Fibroblast of lung (primary cell): ENCODE measurements around the gene SRD5A3. TPM values are rescaled to one million over a fixed set of nuclear protein-coding genes. Genes with fewer than 3 reads are reported as not detected.
A peak's percentile ranks its signal among the peaks of the same experiment; 100 is the strongest.

Source experiments
- DNase-seq, 2 donors: peaks; one replicate each; pipeline versions ENCODE4 v3.0.0 to v3.0.0-alpha.2; 2010; ENCODE audit warnings: low read depth in 2 of 2
- H2AFZ ChIP-seq: 2 replicates; pipeline ENCODE4 v1.5.1; 2012; ENCODE audit warnings: low read length, control low read depth, inconsistent platforms
- H3K27ac ChIP-seq: 2 replicates; pipeline ENCODE4 v1.5.1; 2011; ENCODE audit warnings: low read length, control low read depth; ENCODE audit not compliant: insufficient read depth
- H3K27me3 ChIP-seq: 2 replicates; pipeline ENCODE4 v1.5.1; 2011; ENCODE audit warnings: mild to moderate bottlenecking, low read length; ENCODE audit not compliant: control insufficient read depth, insufficient read depth
- H3K36me3 ChIP-seq: 2 replicates; pipeline ENCODE4 v1.5.1; 2011; ENCODE audit warnings: low read length; ENCODE audit not compliant: control insufficient read depth, insufficient read depth
- H3K4me1 ChIP-seq: 2 replicates; pipeline ENCODE4 v1.5.1; 2011; ENCODE audit warnings: low read length; ENCODE audit not compliant: control insufficient read depth, insufficient read depth; ENCODE audit errors: extremely low read depth
- H3K4me2 ChIP-seq: 2 replicates; pipeline ENCODE4 v1.5.1; 2011; ENCODE audit warnings: low read length, control low read depth; ENCODE audit not compliant: insufficient read depth; ENCODE audit errors: extremely low read depth
- H3K4me3 ChIP-seq, 4 experiments: fragments of 200-600 bp in 1 of 4; sonication (generic) in 1 of 4; replicated peaks in 1 of 4; 2 replicates each; pipeline ENCODE4 v1.5.1; 2011 to 2016; ENCODE audit warnings: low read length in 4 of 4, low read depth in 3 of 4, mild to moderate bottlenecking in 3 of 4, control low read depth in 2 of 4, inconsistent platforms in 1 of 4, mixed read lengths in 1 of 4; ENCODE audit not compliant: insufficient read depth in 1 of 4; ENCODE audit errors: control extremely low read depth in 1 of 4
- H3K79me2 ChIP-seq: 2 replicates; pipeline ENCODE4 v1.5.1; 2012; ENCODE audit warnings: mild to moderate bottlenecking, low read length, inconsistent platforms; ENCODE audit not compliant: control insufficient read depth, insufficient read depth
- H3K9ac ChIP-seq: 2 replicates; pipeline ENCODE4 v1.5.1; 2011; ENCODE audit warnings: mild to moderate bottlenecking, low read length, control low read depth; ENCODE audit not compliant: insufficient read depth
- H3K9me3 ChIP-seq: 2 replicates; pipeline ENCODE4 v1.5.1; 2012; ENCODE audit warnings: low read depth, low read length; ENCODE audit not compliant: control insufficient read depth, insufficient read depth
- H4K20me1 ChIP-seq: 2 replicates; pipeline ENCODE4 v1.5.1; 2011; ENCODE audit warnings: low read length; ENCODE audit not compliant: control insufficient read depth, insufficient read depth; ENCODE audit errors: extremely low read depth
- CTCF ChIP-seq, 2 donors: IDR thresholded peaks in 1 of 2; conservative IDR thresholded peaks in 1 of 2; 1 replicate in 1 of 2; 2 replicates in 1 of 2; pipeline ENCODE4 v1.5.1; 2011 to 2012; ENCODE audit warnings: low read length in 2 of 2, control low read depth in 1 of 2, inconsistent platforms in 1 of 2, low read depth in 1 of 2, mild to moderate bottlenecking in 1 of 2
- EZH2 ChIP-seq: IDR thresholded peaks from 2 replicates; pipeline ENCODE4 v1.5.1; 2012; ENCODE audit warnings: low read length, control low read depth, mild to moderate bottlenecking; ENCODE audit errors: missing control alignments
- polyA plus RNA-seq, 2 donors: library from polyadenylated mRNA; depleted of rRNA in 1 of 2; stranded (reverse) in 1 of 2; unstranded in 1 of 2; fragments of >200 nt; gene quantifications; 2 replicates each; pipeline ENCODE4 v1.2.1, GENCODE V29; 2011 to 2012; ENCODE audit warnings: missing spikeins in 1 of 2
- total RNA-seq: library from RNA; depleted of rRNA; stranded (reverse); fragments of >200 nt; gene quantifications from 2 replicates; pipeline ENCODE4 v1.2.1, GENCODE V29; 2014

The SRD5A3 gene
- total and polyA plus RNA-seq, 2 donors (not counting 1 experiment from before 2014, with no cell fraction given) = 5.0 to 12.3 TPM

GRCh38 chr4:55397520-55398321 lies 51.7 kb downstream of the SRD5A3 start:
- peak overlapping the region; percentile 98 for H3K9ac ChIP-seq
- H4K20me1 ChIP-seq = peaks cover 2% of the 10 kb centered on the region
- TF ChIP-seq EZH2 (no peak), CTCF (conservative IDR thresholded peaks at IDR 0.05 in 1 of 2, IDR thresholded peaks at IDR 0.05 in 1 of 2; ENCODE audit: low read depth in 1 of 2, low read length in 2 of 2) (no peak)
- H3K4me2 ChIP-seq = peak overlapping the region; percentile 77
- peaks cover 8% of the 10 kb centered on the region for H3K4me1 ChIP-seq
- no peaks in the 10 kb centered on the region for H3K27me3 ChIP-seq
- H2AFZ ChIP-seq = no peak overlapping the region
- H3K4me3 ChIP-seq = peak overlapping the region; percentile 60 to 98 (median 90)
- no peaks in the 10 kb centered on the region for H3K9me3 ChIP-seq
- H3K79me2 ChIP-seq = peaks cover 61% of the 10 kb centered on the region
- peak overlapping the region; percentile 96 for H3K27ac ChIP-seq
- peak; percentile 56 to 84 for DNase-seq
- H3K36me3 ChIP-seq = peaks cover 6% of the 10 kb centered on the region

- DNase-seq = peak; percentile 40 to 46
- Histone ChIP-seq H3K4me1 (peaks cover 7% of the 10 kb centered on the region), H3K27ac (peak overlapping the region; percentile 96), H2AFZ (no peak overlapping the region), H3K79me2 (peaks cover 66% of the 10 kb centered on the region), H3K4me2 (peak overlapping the region; percentile 77), H3K4me3 (peak overlapping the region; percentile 60 to 98 (median 90)), H3K36me3 (peaks cover 6% of the 10 kb centered on the region), H3K9ac (peak overlapping the region; percentile 98), H3K27me3 (no peaks in the 10 kb centered on the region), H3K9me3 (no peaks in the 10 kb centered on the region), H4K20me1 (peaks cover 2% of the 10 kb centered on the region)
- TF ChIP-seq EZH2 = no peak
- no peak for TF ChIP-seq CTCF (conservative IDR thresholded peaks at IDR 0.05 in 1 of 2, IDR thresholded peaks at IDR 0.05 in 1 of 2; ENCODE audit: low read depth in 1 of 2, low read length in 2 of 2)
Measured at GRCh38 chr4:55398461-55398860, 52.4 kb downstream of the SRD5A3 start.

- H3K9ac ChIP-seq = peak overlapping the region; percentile 45
- TF ChIP-seq CTCF (conservative IDR thresholded peaks at IDR 0.05 in 1 of 2, IDR thresholded peaks at IDR 0.05 in 1 of 2; ENCODE audit: low read depth in 1 of 2, low read length in 2 of 2) (no peak), EZH2 (no peak)
- peaks cover 2% of the 10 kb centered on the region for H4K20me1 ChIP-seq
- peaks cover 71% of the 10 kb centered on the region for H3K79me2 ChIP-seq
- H2AFZ ChIP-seq = no peak overlapping the region
- peak in 1 of 2 donors; percentile 46 for DNase-seq
- H3K27ac ChIP-seq = peak overlapping the region; percentile 96
- peak overlapping the region; percentile 77 for H3K4me2 ChIP-seq
- H3K4me1 ChIP-seq = peaks cover 7% of the 10 kb centered on the region
- H3K9me3 ChIP-seq = no peaks in the 10 kb centered on the region
- no peaks in the 10 kb centered on the region for H3K27me3 ChIP-seq
- peak overlapping the region; percentile 60 to 98 (median 90) for H3K4me3 ChIP-seq
- H3K36me3 ChIP-seq = peaks cover 6% of the 10 kb centered on the region
Measured at GRCh38 chr4:55398966-55399365, 52.9 kb downstream of the SRD5A3 start.
